ENCODE measurements around the gene RFXANK.
A peak's percentile ranks its signal among the peaks of the same experiment; 100 is the strongest.

The RFXANK gene

DNA sequence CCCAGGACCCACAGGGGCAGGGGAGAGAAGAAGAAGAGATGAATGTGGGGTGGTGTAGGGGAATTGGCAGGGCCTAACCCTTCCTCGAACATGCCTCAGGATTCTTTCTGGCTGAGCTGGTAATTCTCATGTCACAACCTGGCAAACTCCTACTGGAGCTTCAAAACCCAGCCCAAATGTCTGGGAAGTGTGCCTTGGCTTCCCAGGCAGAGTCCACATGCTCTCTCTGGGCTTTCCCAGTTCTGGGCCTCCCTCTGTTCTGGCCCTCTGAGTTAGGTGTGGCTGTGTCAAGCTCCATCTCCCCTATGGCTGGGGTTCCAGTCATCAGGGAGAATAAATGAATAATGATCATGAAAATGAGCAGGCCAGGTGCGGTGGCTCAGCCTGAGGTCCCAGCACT lies 42.6 kb upstream of the RFXANK start:
- H3K4me2 ChIP-seq (ENCODE audit: low read length): no peak overlapping the region
- H2AFZ ChIP-seq (ENCODE audit: low read depth, low read length): no peak overlapping the region
- no peaks in the 10 kb centered on the region for H3K27me3 ChIP-seq (ENCODE audit: low read depth, low read length)
- no peaks in the 10 kb centered on the region for H3K9me3 ChIP-seq (ENCODE audit: insufficient read depth, low read length)
- H3K79me2 ChIP-seq (ENCODE audit: low read length): no peaks in the 10 kb centered on the region
- TF ChIP-seq, protein P1, sequence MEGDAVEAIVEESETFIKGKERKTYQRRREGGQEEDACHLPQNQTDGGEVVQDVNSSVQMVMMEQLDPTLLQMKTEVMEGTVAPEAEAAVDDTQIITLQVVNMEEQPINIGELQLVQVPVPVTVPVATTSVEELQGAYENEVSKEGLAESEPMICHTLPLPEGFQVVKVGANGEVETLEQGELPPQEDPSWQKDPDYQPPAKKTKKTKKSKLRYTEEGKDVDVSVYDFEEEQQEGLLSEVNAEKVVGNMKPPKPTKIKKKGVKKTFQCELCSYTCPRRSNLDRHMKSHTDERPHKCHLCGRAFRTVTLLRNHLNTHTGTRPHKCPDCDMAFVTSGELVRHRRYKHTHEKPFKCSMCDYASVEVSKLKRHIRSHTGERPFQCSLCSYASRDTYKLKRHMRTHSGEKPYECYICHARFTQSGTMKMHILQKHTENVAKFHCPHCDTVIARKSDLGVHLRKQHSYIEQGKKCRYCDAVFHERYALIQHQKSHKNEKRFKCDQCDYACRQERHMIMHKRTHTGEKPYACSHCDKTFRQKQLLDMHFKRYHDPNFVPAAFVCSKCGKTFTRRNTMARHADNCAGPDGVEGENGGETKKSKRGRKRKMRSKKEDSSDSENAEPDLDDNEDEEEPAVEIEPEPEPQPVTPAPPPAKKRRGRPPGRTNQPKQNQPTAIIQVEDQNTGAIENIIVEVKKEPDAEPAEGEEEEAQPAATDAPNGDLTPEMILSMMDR (IDR thresholded peaks at IDR 0.05; ENCODE audit: low read depth, low read length): no peak
- no peak for TF ChIP-seq EZH2phosphoT487 (IDR thresholded peaks at IDR 0.05; ENCODE audit: low read depth)
- no peak overlapping the region for H3K9ac ChIP-seq (ENCODE audit: low read length)
- no peak overlapping the region for H3K4me3 ChIP-seq (ENCODE audit: low read length)
- no peaks in the 10 kb centered on the region for H4K20me1 ChIP-seq (ENCODE audit: insufficient read depth, low read length)
- H3K27ac ChIP-seq (ENCODE audit: low read length): no peak overlapping the region
- peaks cover 49% of the 10 kb centered on the region for H3K4me1 ChIP-seq (ENCODE audit: low read length)
- peaks cover 3% of the 10 kb centered on the region for H3K36me3 ChIP-seq (replicated peaks; ENCODE audit: low read depth, low read length)

DNA sequence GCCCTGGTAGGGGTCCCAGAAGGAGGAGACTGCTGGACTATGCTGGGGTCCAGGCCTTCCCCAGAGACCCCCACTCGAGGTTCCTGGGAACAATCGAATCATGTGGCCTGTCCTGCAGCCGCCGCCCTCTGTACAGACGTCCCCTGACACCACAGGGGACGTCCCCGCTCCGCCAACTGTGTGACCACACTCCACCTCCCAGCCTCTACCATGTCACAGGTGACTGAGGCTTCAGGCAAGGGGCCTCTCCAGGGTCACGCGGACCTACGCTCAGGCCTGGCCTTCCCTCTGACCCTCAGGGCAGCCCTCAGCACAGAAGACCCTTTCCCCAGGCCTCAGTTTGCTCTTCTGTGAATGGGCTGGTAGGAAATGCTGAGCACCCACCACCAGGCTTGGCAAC lies 40.6 kb upstream of the RFXANK start:
- peaks cover 50% of the 10 kb centered on the region for H3K4me1 ChIP-seq (ENCODE audit: low read length)
- no peaks in the 10 kb centered on the region for H3K79me2 ChIP-seq (ENCODE audit: low read length)
- H3K36me3 ChIP-seq (replicated peaks; ENCODE audit: low read depth, low read length): peaks cover 5% of the 10 kb centered on the region
- no peak for TF ChIP-seq EZH2phosphoT487 (IDR thresholded peaks at IDR 0.05; ENCODE audit: low read depth)
- TF ChIP-seq, protein P1 (IDR thresholded peaks at IDR 0.05; ENCODE audit: low read depth, low read length): no peak
- H2AFZ ChIP-seq (ENCODE audit: low read depth, low read length): no peak overlapping the region
- H3K27ac ChIP-seq (ENCODE audit: low read length): peak overlapping the region; percentile 22; the same call in 1 of the 2 replicates
- H3K9ac ChIP-seq (ENCODE audit: low read length): peak overlapping the region; percentile 40; the same call in 1 of the 2 replicates
- H4K20me1 ChIP-seq (ENCODE audit: insufficient read depth, low read length): no peaks in the 10 kb centered on the region
- peak overlapping the region; percentile 30 for H3K4me3 ChIP-seq (ENCODE audit: low read length)
- H3K9me3 ChIP-seq (ENCODE audit: insufficient read depth, low read length): no peaks in the 10 kb centered on the region
- H3K27me3 ChIP-seq (ENCODE audit: low read depth, low read length): no peaks in the 10 kb centered on the region
- peak overlapping the region; percentile 62 for H3K4me2 ChIP-seq (ENCODE audit: low read length)

DNA sequence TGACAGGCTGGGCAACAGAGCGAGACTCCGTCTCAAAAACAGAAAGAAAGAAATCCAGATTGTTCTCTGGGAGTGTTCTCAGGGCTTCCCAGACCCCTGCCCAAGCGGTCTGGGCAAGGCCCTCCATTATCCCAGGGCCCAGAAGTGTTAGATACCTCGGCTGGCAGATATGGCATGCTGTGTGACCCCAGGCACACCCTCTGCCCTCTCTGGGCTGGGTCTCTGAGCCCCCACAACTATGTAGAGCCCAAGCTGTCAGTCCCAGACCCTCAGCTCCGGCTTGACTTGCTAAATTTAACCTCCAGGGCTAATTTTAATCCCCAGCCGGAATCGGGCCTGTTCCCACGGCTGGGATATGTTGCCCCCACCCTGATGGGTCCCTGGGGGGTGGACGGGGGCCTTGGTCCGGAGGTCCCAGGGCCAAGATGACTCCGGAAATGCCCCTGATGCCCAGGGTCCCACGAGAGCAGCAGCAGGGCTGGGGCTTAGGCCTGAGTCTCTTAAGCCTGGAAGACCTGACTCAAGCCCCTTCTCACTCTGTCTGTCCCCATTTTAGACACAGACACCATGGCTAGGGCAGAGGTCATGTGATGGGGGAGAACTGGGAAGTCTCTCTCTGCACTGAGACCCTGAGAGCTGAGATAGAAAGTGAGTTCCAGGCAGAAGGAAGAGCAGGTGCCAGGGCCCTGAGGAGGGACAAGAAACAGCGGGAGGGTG lies 39.2 kb upstream of the RFXANK start:
- Histone ChIP-seq H3K27me3 (ENCODE audit: low read depth, low read length) (no peaks in the 10 kb centered on the region), H3K79me2 (ENCODE audit: low read length) (no peaks in the 10 kb centered on the region), H3K36me3 (replicated peaks; ENCODE audit: low read depth, low read length) (peaks cover 6% of the 10 kb centered on the region), H3K27ac (ENCODE audit: low read length) (no peak overlapping the region), H3K9me3 (ENCODE audit: insufficient read depth, low read length) (no peaks in the 10 kb centered on the region), H3K9ac (ENCODE audit: low read length) (no peak overlapping the region), H4K20me1 (ENCODE audit: insufficient read depth, low read length) (no peaks in the 10 kb centered on the region), H3K4me1 (ENCODE audit: low read length) (peaks cover 63% of the 10 kb centered on the region), H2AFZ (ENCODE audit: low read depth, low read length) (no peak overlapping the region), H3K4me3 (ENCODE audit: low read length) (no peak overlapping the region), H3K4me2 (ENCODE audit: low read length) (no peak overlapping the region)
- TF ChIP-seq, protein P1 (IDR thresholded peaks at IDR 0.05; ENCODE audit: low read depth, low read length): no peak
- no peak for TF ChIP-seq EZH2phosphoT487 (IDR thresholded peaks at IDR 0.05; ENCODE audit: low read depth)

DNA sequence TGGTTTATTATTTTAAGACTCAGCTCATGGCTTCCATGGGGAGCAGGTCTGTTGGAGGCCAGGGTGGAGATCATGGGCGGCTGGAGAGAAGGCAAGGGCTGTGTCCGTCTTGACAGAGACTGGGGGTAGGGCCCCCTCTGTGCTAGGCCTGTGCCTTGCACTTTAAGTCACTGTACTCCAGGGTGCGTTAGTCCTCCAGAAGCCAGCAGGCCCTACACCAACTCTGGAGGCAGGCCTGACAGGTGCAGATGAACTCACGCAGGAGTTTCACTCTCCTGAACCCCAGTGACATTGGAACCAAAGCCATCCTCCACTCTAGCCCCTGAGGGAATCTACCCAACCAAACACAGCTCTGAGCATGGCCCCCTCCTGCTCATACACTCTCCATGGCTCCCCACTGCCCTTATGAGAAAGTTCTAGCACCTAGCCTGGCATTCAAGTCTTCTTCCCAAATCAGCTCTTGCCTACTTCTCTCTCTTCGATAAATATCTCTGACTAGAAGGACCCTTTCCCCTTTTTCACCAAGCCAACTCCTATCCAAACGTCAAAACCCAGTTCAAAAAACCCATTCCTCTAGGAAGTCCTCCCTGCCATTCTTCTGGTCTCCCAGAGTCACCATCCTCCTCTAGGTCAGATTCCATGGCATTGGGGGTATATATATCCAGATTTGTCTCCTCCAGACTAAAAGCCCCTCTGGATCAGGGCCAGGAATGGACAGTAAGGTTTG lies 37.1 kb upstream of the RFXANK start:
- Histone ChIP-seq H3K4me2 (ENCODE audit: low read length) (peak overlapping the region; percentile 63), H3K9me3 (ENCODE audit: insufficient read depth, low read length) (no peaks in the 10 kb centered on the region), H4K20me1 (ENCODE audit: insufficient read depth, low read length) (no peaks in the 10 kb centered on the region), H3K4me1 (ENCODE audit: low read length) (peaks cover 84% of the 10 kb centered on the region), H3K4me3 (ENCODE audit: low read length) (peak overlapping the region; percentile 17; the same call in 1 of the 2 replicates), H3K27ac (ENCODE audit: low read length) (peak overlapping the region; percentile 81), H3K36me3 (replicated peaks; ENCODE audit: low read depth, low read length) (peaks cover 12% of the 10 kb centered on the region), H2AFZ (ENCODE audit: low read depth, low read length) (no peak overlapping the region), H3K79me2 (ENCODE audit: low read length) (no peaks in the 10 kb centered on the region), H3K9ac (ENCODE audit: low read length) (peak overlapping the region; percentile 50), H3K27me3 (ENCODE audit: low read depth, low read length) (no peaks in the 10 kb centered on the region)
- TF ChIP-seq, protein P1 (IDR thresholded peaks at IDR 0.05; ENCODE audit: low read depth, low read length): peak; percentile 45
- TF ChIP-seq EZH2phosphoT487 (IDR thresholded peaks at IDR 0.05; ENCODE audit: low read depth): no peak

Measured in OCI-LY3 (cell line).